Skeletal muscle satellite cell (primary cell): ENCODE data around the gene TIPRL.
"Not testable (repeated sequence)": the region's sequence is repeated elsewhere in the genome, so short reads cannot be mapped to it uniquely, and the experiment has no call there.

Experiments used
- H3K27me3 ChIP-seq: 2 replicates; pipeline ENCODE4 v1.7.0; 2013; ENCODE audit warnings: low read length; ENCODE audit not compliant: control insufficient read depth, insufficient read depth
- H3K36me3 ChIP-seq: 2 replicates; pipeline ENCODE4 v1.7.0; 2013; ENCODE audit warnings: mild to moderate bottlenecking, control low read depth, low read length; ENCODE audit not compliant: insufficient read depth
- H3K4me1 ChIP-seq: 2 replicates; pipeline ENCODE4 v1.7.0; 2013; ENCODE audit warnings: low read length; ENCODE audit not compliant: control insufficient read depth, insufficient read depth
- H3K4me2 ChIP-seq: 2 replicates; pipeline ENCODE4 v1.7.0; 2013; ENCODE audit warnings: mild to moderate bottlenecking, low read length
- H3K4me3 ChIP-seq: 2 replicates; pipeline ENCODE4 v1.7.0; 2013; ENCODE audit warnings: low read length
- H3K9ac ChIP-seq: 2 replicates; pipeline ENCODE4 v1.7.0; 2013; ENCODE audit warnings: mild to moderate bottlenecking, low read depth, low read length, moderate library complexity
- H3K9me3 ChIP-seq: replicated peaks from 2 replicates; pipeline ENCODE4 v1.7.0; 2013; ENCODE audit warnings: mild to moderate bottlenecking, control low read depth, low read length

Gene TIPRL

DNA sequence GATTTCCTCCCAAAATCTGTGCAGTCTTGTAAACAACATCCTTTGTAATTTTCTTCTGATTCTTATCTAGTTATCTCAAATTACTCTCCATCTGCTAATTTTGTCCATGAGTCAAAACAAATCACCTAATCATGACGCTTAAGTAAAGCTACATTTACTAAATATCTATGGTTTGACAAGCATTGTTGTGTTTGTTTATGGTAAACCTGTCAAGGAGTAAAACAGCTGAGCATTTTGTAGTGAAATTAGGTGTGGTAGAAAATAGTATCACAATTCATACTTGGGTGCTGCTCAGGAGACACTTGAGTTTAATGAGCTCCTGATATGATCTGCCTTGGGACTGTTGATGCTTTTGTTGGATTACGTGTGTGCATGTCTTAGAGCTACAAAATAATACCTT lies 11.6 kb downstream of the TIPRL start:
- no peak overlapping the region for H3K9ac ChIP-seq

DNA sequence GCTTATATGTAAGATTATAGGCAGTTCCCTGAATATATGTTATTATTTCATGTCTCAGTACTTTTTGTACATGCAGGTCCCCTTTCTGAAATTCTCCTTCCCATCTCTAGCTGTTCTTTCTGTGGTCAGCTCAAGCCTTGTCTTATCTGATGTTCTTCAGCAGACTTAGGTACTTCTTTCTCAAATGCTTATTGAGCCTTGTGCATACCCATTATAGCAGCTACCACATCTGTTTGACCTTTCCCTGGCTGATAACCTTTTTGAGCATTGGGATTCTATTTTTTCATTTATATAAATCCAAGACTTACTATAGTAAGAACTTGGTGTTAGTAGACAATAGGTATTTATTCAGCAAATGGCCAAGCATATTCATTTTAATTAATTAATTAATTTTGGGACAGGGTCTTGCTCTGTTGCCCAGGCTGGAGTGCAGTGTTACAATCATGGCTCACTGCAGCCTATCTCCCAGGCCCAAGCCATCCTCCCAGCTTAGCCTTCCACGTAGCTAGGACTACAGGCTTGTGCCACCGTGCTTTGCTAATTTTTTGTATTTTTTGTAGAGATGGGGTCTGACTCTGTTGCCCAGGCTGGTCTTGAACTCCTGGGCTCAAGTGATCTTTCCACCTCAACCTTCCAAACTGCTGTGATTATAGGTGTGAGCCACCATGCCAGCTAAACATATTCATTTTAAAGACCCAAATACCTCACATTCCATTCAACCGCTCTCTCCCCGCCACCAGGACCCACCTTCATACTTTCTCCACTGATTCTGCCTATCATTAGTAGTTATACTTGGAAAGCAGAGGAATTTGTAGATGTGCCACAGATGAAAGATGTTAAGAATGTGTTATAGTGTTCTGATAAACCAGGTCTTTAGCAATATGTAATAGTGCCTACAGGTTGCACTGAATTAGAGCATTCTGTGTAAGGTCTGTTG lies 16.7 kb downstream of the TIPRL start:
- H3K27me3 ChIP-seq: no peaks in the 10 kb centered on the region
- no peaks in the 10 kb centered on the region for H3K9me3 ChIP-seq
- H3K4me1 ChIP-seq: no peaks in the 10 kb centered on the region
- H3K36me3 ChIP-seq: peaks cover 41% of the 10 kb centered on the region
- H3K4me2 ChIP-seq: no peak overlapping the region
- no peak overlapping the region for H3K4me3 ChIP-seq
- H3K9ac ChIP-seq: no peak overlapping the region

More for the DNA sequence above, 11.6 kb downstream of the TIPRL start:
- peaks cover 28% of the 10 kb centered on the region for H3K36me3 ChIP-seq
- H3K4me1 ChIP-seq: no peaks in the 10 kb centered on the region
- no peaks in the 10 kb centered on the region for H3K27me3 ChIP-seq
- no peak overlapping the region for H3K4me2 ChIP-seq
- no peaks in the 10 kb centered on the region for H3K9me3 ChIP-seq
- no peak overlapping the region for H3K4me3 ChIP-seq

DNA sequence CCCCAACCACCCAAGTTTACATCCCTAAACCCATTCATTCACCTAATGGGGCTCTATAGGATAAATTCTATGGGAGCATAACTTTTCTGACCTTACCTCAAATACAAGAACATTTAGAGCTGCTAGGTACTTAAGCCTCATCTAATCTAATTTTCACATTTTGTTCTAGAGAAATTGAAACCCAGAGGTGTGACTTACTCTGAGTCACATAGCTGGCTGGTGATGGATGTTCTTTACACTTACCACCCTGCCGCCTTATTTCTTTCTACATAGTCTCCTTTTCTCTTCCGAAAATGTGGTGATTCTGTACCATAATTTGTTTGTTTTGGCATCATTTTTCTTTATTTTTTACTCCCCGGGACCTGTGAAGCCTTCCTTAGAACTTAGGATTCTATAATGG lies 20.3 kb downstream of the TIPRL start:
- Histone ChIP-seq H3K9me3 (no peaks in the 10 kb centered on the region), H3K4me1 (peaks cover 3% of the 10 kb centered on the region), H3K4me2 (no peak overlapping the region), H3K27me3 (no peaks in the 10 kb centered on the region), H3K9ac (no peak overlapping the region), H3K4me3 (no peak overlapping the region), H3K36me3 (peaks cover 42% of the 10 kb centered on the region)

DNA sequence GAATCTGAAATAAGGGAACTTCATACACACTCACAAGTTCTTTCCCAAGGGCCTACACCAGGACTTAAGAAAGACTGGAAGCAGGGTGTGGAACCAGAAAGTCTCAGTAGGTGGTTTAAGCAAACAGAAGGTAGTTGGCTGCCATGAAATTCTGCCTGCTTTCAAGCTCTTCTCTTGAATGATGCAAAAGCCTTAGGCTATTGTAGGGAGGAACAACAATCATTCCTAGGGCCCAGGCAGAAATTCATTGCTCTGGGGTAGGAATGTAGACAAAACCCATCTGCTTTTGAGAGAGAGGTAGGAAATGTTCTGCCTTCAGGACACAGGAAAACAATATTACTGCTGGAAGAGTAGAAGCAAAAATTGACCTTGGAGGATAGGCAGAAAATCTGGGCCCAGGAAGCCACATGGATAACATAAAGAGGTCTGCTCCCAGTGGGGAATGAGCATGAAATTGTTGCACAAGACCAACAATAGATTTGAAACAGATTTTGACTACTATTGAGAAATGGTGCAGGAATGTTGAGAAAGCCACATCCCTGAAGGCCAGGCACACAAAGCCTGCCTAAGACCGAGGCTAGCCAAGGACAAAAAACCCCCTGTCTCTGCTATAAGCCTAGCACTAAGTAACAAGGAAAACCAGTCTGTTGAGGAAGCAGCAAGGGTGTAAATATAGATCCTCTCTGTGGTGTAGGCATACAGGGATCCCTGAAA lies 24.3 kb downstream of the TIPRL start:
- Histone ChIP-seq H3K4me1 (peaks cover 3% of the 10 kb centered on the region), H3K9ac (no peak overlapping the region), H3K4me2 (no peak overlapping the region), H3K9me3 (no peaks in the 10 kb centered on the region), H3K4me3 (no peak overlapping the region), H3K36me3 (peaks cover 26% of the 10 kb centered on the region), H3K27me3 (no peaks in the 10 kb centered on the region)

DNA sequence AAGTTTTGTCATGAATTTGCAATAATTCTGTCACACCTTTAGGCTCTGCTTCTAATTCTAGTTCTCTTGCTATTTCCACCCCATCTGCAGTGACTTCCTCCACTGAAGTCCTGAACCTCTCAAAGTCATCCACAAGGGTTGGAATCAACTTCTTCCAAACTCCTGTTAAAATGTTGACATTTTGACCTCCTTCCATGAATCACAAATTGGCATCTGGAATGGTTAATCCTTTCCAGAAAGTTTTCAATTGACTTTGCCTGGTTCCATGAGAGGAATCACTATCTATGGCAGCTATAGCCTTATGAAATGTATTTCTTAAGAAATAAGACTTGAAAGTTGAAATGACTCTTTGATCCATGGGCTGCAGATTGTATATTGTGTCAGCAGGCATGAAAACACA lies 27.3 kb downstream of the TIPRL start:
- H3K9me3 ChIP-seq: no peaks in the 10 kb centered on the region
- H3K4me3 ChIP-seq: no peak overlapping the region
- H3K27me3 ChIP-seq: no peaks in the 10 kb centered on the region
- no peak overlapping the region for H3K9ac ChIP-seq
- H3K4me1 ChIP-seq: peaks cover 3% of the 10 kb centered on the region
- H3K36me3 ChIP-seq: peaks cover 6% of the 10 kb centered on the region
- H3K4me2 ChIP-seq: no peak overlapping the region

DNA sequence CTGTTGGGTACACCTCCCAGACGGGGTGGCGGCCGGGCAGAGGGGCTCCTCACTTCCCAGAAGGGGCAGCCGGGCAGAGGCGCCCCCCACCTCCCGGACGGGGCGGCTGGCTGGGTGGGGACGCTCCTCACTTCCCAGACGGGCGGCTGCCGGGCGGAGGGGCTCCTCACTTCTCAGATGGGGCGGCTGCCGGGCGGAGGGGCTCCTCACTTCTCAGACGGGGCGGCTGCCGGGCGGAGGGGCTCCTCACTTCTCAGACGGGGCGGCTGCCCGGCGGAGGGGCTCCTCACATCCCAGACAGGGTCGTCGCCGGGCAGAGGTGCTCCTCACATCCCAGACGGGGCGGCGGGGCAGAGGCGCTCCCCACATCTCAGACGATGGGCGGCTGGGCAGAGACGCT lies 28.9 kb downstream of the TIPRL start:
- H3K27me3 ChIP-seq, H3K4me1 ChIP-seq, H3K9me3 ChIP-seq, H3K36me3 ChIP-seq, H3K4me3 ChIP-seq, H3K9ac ChIP-seq, H3K4me2 ChIP-seq: not testable (repeated sequence)

DNA sequence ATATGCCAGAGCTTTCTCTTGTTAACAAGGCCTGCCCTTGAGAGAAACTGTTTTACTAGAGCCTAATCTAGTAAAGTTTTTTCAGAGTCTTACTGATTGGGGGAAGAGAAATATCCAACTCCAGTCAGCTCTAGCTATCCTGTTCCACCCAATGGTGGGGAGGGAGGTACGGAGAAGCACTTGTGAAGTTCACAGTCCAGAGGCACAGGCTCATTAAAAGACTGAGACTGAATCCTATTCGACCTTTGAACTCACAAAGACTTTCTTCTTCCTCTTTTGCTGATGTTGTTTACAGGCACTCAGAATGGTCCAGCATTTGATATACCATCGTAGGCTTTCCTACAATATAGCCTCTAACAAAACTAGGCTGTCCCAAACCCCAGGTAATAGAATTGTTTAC lies 31.6 kb downstream of the TIPRL start:
- H3K9me3 ChIP-seq: no peaks in the 10 kb centered on the region
- H3K4me1 ChIP-seq: no peaks in the 10 kb centered on the region
- H3K27me3 ChIP-seq: no peaks in the 10 kb centered on the region
- no peaks in the 10 kb centered on the region for H3K36me3 ChIP-seq
- no peak overlapping the region for H3K9ac ChIP-seq
- no peak overlapping the region for H3K4me2 ChIP-seq
- H3K4me3 ChIP-seq: no peak overlapping the region

DNA sequence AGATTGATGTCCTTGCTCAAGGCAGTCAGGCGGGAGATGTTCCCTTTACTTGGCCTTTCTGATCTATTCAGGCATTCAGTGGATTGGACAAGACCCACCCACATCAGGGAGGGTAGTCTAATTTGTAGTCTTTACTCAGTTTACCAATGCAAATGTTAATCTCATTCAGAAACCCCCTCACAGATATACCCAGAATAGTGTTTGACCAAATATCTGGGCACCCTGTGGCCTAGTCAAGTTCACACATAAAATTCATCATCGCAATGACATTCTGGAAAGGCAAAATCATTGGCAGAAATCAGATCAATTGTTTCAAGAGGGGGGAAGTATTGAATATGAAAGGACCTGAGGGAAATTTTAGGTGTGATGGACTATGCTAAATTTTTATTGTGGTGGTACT lies 34.6 kb downstream of the TIPRL start:
- Histone ChIP-seq H3K27me3 (no peaks in the 10 kb centered on the region), H3K4me1 (no peaks in the 10 kb centered on the region), H3K36me3 (no peaks in the 10 kb centered on the region), H3K9me3 (no peaks in the 10 kb centered on the region), H3K4me3 (no peak overlapping the region), H3K4me2 (no peak overlapping the region), H3K9ac (no peak overlapping the region)

DNA sequence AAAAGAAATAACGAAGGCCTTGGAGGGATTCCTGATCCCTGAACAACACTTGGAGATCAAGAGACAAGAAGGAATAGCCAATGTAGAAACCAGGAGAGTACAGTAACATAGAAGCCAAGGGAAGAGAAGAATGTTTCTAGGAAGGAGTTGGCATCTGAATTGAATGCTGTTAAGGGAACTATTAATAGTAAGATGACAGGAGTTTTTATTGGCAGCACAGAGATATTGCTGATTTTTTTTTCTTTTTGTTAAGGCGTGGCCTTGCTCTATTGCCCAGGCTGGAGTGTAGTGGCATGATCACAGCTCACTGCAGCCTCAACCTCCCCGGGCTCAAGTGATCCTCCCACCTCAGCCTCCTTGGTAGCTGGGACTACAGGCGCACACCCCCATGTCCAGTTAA lies 37.4 kb downstream of the TIPRL start:
- Histone ChIP-seq H3K4me3 (no peak overlapping the region), H3K9ac (no peak overlapping the region), H3K36me3 (no peaks in the 10 kb centered on the region), H3K27me3 (no peaks in the 10 kb centered on the region), H3K4me2 (no peak overlapping the region), H3K4me1 (no peaks in the 10 kb centered on the region), H3K9me3 (no peaks in the 10 kb centered on the region)

DNA sequence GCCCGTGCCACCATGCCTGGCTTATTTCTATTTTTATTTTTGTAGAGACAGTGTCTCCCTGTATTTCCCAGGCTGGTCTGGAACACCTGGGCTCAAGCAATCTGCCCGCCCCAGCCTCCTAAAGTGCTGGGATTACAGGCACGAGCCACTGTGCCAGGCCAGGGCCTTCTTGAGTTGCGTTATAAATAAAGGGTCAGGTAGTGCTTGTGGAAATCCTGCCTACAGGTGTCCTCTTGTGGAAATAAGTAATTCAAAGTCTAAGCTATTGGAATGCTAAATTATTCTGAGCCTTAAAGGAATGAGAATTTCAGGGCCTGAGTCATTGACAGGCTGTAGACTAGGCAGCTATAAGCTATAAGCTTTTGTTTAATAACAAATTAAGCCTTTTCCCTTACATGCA lies 38.9 kb downstream of the TIPRL start:
- H3K9ac ChIP-seq: no peak overlapping the region
- no peaks in the 10 kb centered on the region for H3K36me3 ChIP-seq

DNA sequence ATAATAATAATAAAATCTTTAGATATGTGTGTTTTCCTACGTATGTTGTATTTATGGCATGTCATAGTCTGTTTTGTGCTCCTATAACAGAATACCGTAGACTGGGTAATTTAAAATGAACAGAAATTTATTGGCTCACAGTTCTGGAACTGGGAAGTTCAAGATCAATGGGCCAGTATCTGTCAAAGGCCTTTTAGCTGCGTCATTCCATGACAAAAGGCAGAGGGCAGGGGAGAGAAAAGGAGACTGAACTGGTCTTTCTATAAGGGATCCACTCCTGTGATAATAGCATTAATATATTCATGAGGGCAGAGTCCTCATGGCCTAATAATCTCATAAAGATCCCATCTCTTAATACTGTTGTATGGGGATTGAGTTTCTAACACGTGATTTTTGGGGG lies 39.9 kb downstream of the TIPRL start:
- H3K9me3 ChIP-seq: no peaks in the 10 kb centered on the region
- H3K4me1 ChIP-seq: no peaks in the 10 kb centered on the region
- H3K4me3 ChIP-seq: no peak overlapping the region
- H3K27me3 ChIP-seq: no peaks in the 10 kb centered on the region
- no peaks in the 10 kb centered on the region for H3K36me3 ChIP-seq
- no peak overlapping the region for H3K9ac ChIP-seq
- no peak overlapping the region for H3K4me2 ChIP-seq

More for the DNA sequence above, 38.9 kb downstream of the TIPRL start:
- no peak overlapping the region for H3K4me3 ChIP-seq
- H3K4me1 ChIP-seq: no peaks in the 10 kb centered on the region
- H3K9me3 ChIP-seq: no peaks in the 10 kb centered on the region
- no peaks in the 10 kb centered on the region for H3K27me3 ChIP-seq
- H3K4me2 ChIP-seq: no peak overlapping the region
